IPS-15b (cell line): Measurements from ENCODE around the gene DHDDS.

ENCODE experiments used
- H3K27me3 ChIP-seq: one replicate; pipeline ENCODE4 v1.6.1; 2013; ENCODE audit warnings: low read length; ENCODE audit not compliant: control insufficient read depth, insufficient read depth
- H3K36me3 ChIP-seq: one replicate; pipeline ENCODE4 v1.6.1; 2013; ENCODE audit warnings: low read length; ENCODE audit not compliant: control insufficient read depth, insufficient read depth
- H3K4me1 ChIP-seq: one replicate; pipeline ENCODE4 v1.6.1; 2013; ENCODE audit warnings: mild to moderate bottlenecking, low read length; ENCODE audit not compliant: control insufficient read depth, insufficient read depth
- H3K4me3 ChIP-seq: one replicate; pipeline ENCODE4 v1.5.1; 2013; ENCODE audit warnings: low read depth, low read length
- H3K9ac ChIP-seq: one replicate; pipeline ENCODE4 v1.6.1; 2013; ENCODE audit warnings: low read depth, mild to moderate bottlenecking, low read length
- H3K9me3 ChIP-seq: one replicate; pipeline ENCODE4 v1.6.1; 2013; ENCODE audit warnings: mild to moderate bottlenecking, low read length; ENCODE audit not compliant: control insufficient read depth, insufficient read depth

DHDDS gene

DNA sequence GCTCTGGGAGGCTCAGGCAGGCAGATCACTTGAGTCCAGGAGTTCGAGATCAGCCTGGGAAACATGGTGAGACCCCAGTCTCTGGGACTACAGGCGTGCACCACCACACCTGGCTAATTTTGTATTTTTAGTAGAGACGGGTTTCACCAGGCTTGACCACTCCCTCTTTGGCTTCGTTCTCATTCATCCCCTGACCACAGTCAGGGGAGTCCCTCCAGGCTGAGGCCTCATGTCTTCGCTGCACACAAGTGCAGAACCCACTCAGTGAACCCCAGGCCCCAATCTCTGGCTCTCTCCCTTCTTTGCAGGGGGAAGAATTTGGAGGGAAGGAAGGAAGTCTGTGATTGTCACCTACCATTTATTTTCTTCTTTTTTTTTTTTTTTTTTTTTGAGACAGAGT is 88.2 kb downstream of the DHDDS start:
- Histone ChIP-seq H3K9me3 (no peaks in the 10 kb centered on the region), H3K27me3 (no peaks in the 10 kb centered on the region), H3K4me1 (peaks cover 4% of the 10 kb centered on the region), H3K36me3 (no peaks in the 10 kb centered on the region), H3K9ac (no peak overlapping the region), H3K4me3 (no peak overlapping the region)
